Endodermal cell (in vitro differentiated cells): ENCODE measurements around the gene MICB. TPM values are rescaled to one million over a fixed set of nuclear protein-coding genes. Genes with fewer than 3 reads are reported as not detected.
A peak's percentile ranks its signal among the peaks of the same experiment; 100 is the strongest.

Source experiments
- DNase-seq: peaks from one replicate; pipeline ENCODE4 v3.0.0-alpha.2; 2017
- H3K27ac ChIP-seq: 2 replicates; pipeline ENCODE4 v1.5.1; 2013; ENCODE audit warnings: mild to moderate bottlenecking, low read depth, low read length, moderate library complexity
- H3K27me3 ChIP-seq: 2 replicates; pipeline ENCODE4 v1.6.1; 2013; ENCODE audit warnings: mild to moderate bottlenecking, low read length, moderate library complexity; ENCODE audit not compliant: insufficient read depth, control insufficient read depth, poor library complexity, severe bottlenecking
- H3K36me3 ChIP-seq: 2 replicates; pipeline ENCODE4 v1.7.0; 2013; ENCODE audit warnings: mild to moderate bottlenecking, low read length, moderate library complexity; ENCODE audit not compliant: control insufficient read depth, insufficient read depth
- H3K4me1 ChIP-seq: one replicate; pipeline ENCODE4 v1.7.0; 2013; ENCODE audit warnings: low read length; ENCODE audit not compliant: control insufficient read depth, insufficient read depth
- H3K4me3 ChIP-seq: 2 replicates; pipeline ENCODE4 v1.5.1; 2013; ENCODE audit warnings: mild to moderate bottlenecking, low read length, moderate library complexity
- H3K9ac ChIP-seq: 2 replicates; pipeline ENCODE4 v1.6.1; 2013; ENCODE audit warnings: mild to moderate bottlenecking, low read length, moderate library complexity; ENCODE audit not compliant: poor library complexity, severe bottlenecking; ENCODE audit errors: extremely low read depth
- H3K9me3 ChIP-seq: 2 replicates; pipeline ENCODE4 v1.6.1; 2013; ENCODE audit warnings: mild to moderate bottlenecking, low read length, moderate library complexity; ENCODE audit not compliant: control insufficient read depth
- H3K27ac Mint-ChIP-seq: 2 replicates; pipeline ENCODE4 v1.8.0; 2020; ENCODE audit warnings: mixed read lengths
- H3K27me3 Mint-ChIP-seq: 2 replicates; pipeline ENCODE4 v1.8.0; 2021; ENCODE audit warnings: mild to moderate bottlenecking, mixed read lengths; ENCODE audit not compliant: insufficient read depth
- H3K36me3 Mint-ChIP-seq: 2 replicates; pipeline ENCODE4 v1.8.0; 2020; ENCODE audit warnings: low read depth, mixed read lengths
- H3K4me1 Mint-ChIP-seq: 2 replicates; pipeline ENCODE4 v1.8.0; 2020; ENCODE audit warnings: mixed read lengths
- H3K4me3 Mint-ChIP-seq: 2 replicates; pipeline ENCODE4 v1.8.0; 2020; ENCODE audit warnings: mild to moderate bottlenecking, moderate library complexity, mixed read lengths
- H3K9me3 Mint-ChIP-seq: 2 replicates; pipeline ENCODE4 v1.8.0; 2020; ENCODE audit warnings: mild to moderate bottlenecking, mixed read lengths
- WGBS, 2 experiments: methylation state at CpG; one replicate each; pipeline versions ENCODE4 v1.1.5 to v1.1.7; 2013; ENCODE audit warnings: missing lambda C conversion rate in 2 of 2, mixed read lengths in 1 of 2; ENCODE audit not compliant: insufficient coverage in 1 of 2, insufficient read length in 1 of 2; 5-methylcytosine and 5-hydroxymethylcytosine counted together
- total RNA-seq, 2 donors: library from RNA; stranded (reverse); fragmentation: NEBNext Ultra II Directional in 1 of 2; extraction: Animal tissue kit (Norgen Biotek cat#: 25700) in 1 of 2; gene quantifications; 2 replicates in 1 of 2; 3 replicates in 1 of 2; pipeline ENCODE4 v1.2.1, GENCODE V29; 2021
- TF ChIP-seq, protein P1 (sequence below): fragments of 200-600 bp; sonication (generic); conservative IDR thresholded peaks from 2 replicates; pipeline ENCODE4 v1.5.0; 2021; ENCODE audit warnings: antibody characterized with exemption, mild to moderate bottlenecking

Gene MICB
- total RNA-seq, 2 donors from 2014 or later = 8.2 to 8.5 TPM

DNA sequence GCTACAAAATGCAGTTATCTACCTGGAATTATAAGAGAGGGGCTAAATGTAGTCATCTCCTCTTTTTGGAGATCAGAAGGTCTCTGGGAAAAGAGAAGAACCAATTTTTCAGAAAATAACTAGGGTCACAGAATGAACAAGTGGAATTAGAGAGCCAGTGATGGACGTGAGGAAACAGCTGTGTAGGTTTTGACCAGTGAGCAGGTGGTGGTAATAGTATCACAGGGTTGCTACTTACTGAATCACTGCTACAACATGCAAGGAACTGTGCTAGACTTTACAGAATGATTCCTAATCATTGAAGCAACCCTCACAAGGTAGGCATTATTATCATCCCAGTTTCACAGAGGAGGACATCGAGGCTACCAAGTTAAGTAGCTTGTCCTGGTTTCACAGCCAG is 46.7 kb downstream of the MICB start:
- TF ChIP-seq, protein P1, sequence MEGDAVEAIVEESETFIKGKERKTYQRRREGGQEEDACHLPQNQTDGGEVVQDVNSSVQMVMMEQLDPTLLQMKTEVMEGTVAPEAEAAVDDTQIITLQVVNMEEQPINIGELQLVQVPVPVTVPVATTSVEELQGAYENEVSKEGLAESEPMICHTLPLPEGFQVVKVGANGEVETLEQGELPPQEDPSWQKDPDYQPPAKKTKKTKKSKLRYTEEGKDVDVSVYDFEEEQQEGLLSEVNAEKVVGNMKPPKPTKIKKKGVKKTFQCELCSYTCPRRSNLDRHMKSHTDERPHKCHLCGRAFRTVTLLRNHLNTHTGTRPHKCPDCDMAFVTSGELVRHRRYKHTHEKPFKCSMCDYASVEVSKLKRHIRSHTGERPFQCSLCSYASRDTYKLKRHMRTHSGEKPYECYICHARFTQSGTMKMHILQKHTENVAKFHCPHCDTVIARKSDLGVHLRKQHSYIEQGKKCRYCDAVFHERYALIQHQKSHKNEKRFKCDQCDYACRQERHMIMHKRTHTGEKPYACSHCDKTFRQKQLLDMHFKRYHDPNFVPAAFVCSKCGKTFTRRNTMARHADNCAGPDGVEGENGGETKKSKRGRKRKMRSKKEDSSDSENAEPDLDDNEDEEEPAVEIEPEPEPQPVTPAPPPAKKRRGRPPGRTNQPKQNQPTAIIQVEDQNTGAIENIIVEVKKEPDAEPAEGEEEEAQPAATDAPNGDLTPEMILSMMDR = no peak
- no peaks in the 10 kb centered on the region for H3K27me3 ChIP-seq
- peaks cover 23% of the 10 kb centered on the region for H3K36me3 Mint-ChIP-seq
- H3K36me3 ChIP-seq = peaks cover 26% of the 10 kb centered on the region
- peaks cover 9% of the 10 kb centered on the region for H3K4me1 ChIP-seq
- WGBS, 2 experiments = 86 to 92% methylated on average over 1 to 2 of the region's 2 CpGs
- no peak overlapping the region for H3K27ac Mint-ChIP-seq
- no peaks in the 10 kb centered on the region for H3K27me3 Mint-ChIP-seq
- no peak overlapping the region for H3K4me3 ChIP-seq
- no peak overlapping the region for H3K4me3 Mint-ChIP-seq
- no peak overlapping the region for H3K9ac ChIP-seq
- H3K4me1 Mint-ChIP-seq = peaks cover 21% of the 10 kb centered on the region
- no peaks in the 10 kb centered on the region for H3K9me3 Mint-ChIP-seq
- no peaks in the 10 kb centered on the region for H3K9me3 ChIP-seq
- no peak overlapping the region for H3K27ac ChIP-seq
- DNase-seq = no peak

DNA sequence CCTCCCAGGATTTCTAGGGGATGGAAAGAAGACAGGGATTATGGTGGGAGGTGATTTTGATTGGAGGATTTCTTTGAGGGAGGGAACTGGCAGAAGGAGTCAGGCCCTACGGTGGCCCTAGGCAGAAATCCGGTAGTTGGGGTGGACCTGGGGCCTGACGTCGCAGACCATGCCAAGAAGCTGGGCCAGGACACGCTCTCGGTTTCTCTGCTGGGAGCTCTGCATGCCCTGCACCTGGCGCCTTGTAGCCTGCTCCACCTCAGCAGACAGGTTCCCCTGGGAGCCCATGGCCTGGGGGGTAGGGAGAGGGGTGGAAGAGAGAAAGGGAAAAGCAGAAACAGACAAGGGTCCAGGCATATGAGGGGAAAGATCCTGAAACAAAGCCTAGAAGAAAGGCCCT is 47.3 kb downstream of the MICB start:
- no peak overlapping the region for H3K4me3 Mint-ChIP-seq
- Histone ChIP-seq H3K27me3 (no peaks in the 10 kb centered on the region), H3K4me1 (peaks cover 6% of the 10 kb centered on the region), H3K27ac (no peak overlapping the region), H3K9ac (no peak overlapping the region), H3K9me3 (no peaks in the 10 kb centered on the region), H3K36me3 (peaks cover 24% of the 10 kb centered on the region), H3K4me3 (no peak overlapping the region)
- no peak for DNase-seq
- no peaks in the 10 kb centered on the region for H3K9me3 Mint-ChIP-seq
- peaks cover 15% of the 10 kb centered on the region for H3K4me1 Mint-ChIP-seq
- 89 to 95% methylated on average over 6 to 7 of the region's 7 CpGs for WGBS, 2 experiments
- H3K36me3 Mint-ChIP-seq = peaks cover 19% of the 10 kb centered on the region
- no peak overlapping the region for H3K27ac Mint-ChIP-seq
- no peaks in the 10 kb centered on the region for H3K27me3 Mint-ChIP-seq
- TF ChIP-seq, protein P1 = no peak

DNA sequence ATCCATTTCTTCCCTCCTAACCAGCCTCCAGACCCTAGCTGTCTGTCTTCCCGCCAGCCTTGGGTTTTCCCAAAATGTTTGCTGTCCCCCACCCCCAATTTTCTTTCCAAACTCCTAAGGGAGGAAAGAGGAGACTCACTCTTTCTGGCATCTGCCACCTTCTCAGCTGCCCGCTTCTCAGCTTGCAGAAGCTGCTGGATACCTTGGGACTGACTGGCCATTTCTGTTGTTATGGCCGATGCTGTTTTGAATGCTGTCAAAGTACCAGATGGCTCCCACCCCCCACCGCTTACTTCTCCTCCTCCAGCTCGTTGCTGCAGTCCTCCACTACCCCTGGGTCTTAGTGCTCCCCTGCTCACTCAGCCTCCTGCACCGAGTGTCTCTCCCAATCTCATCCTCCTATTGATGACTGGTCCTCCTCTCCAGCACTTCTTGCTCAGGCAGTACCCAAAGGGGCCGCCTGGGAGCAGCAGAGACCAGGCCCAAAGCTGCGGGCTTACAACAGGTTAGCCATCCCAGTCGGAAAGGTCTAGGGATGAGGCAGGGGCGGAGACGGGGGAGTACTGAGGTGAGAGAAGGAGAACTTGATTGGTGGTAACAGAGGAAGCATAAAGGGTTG is 48.5 kb downstream of the MICB start, which contains the start of gene ATP6V1G2:
Gene ATP6V1G2 (minus strand): TSS at position 270 of the 619 bp plus-strand sequence. CDS start 49 bp downstream, at position 221.
- TF ChIP-seq, protein P1 = peak; percentile 97
- Histone ChIP-seq H3K4me3 (peak within 1 kb of the TSS; percentile 77), H3K27ac (peak within 1 kb of the TSS; percentile 65), H3K27me3 (no peaks in the 10 kb centered on the region), H3K4me1 (peaks cover 5% of the 10 kb centered on the region), H3K9me3 (no peaks in the 10 kb centered on the region), H3K9ac (peak within 1 kb of the TSS; percentile 69), H3K36me3 (peaks cover 23% of the 10 kb centered on the region)
- H3K4me1 Mint-ChIP-seq = peaks cover 12% of the 10 kb centered on the region
- no peaks in the 10 kb centered on the region for H3K9me3 Mint-ChIP-seq
- peak within 1 kb of the TSS; percentile 78 for H3K27ac Mint-ChIP-seq
- H3K4me3 Mint-ChIP-seq = peak within 1 kb of the TSS; percentile 54
- peak; percentile 100 for DNase-seq
- peaks cover 21% of the 10 kb centered on the region for H3K36me3 Mint-ChIP-seq
- 6 to 10% methylated on average over 3 to 11 of the region's 11 CpGs for WGBS, 2 experiments
- no peaks in the 10 kb centered on the region for H3K27me3 Mint-ChIP-seq
